HG02571 (cell line): Measurements from ENCODE around the gene SYCP2L.
"Not testable (repeated sequence)": the region's sequence is repeated elsewhere in the genome, so short reads cannot be mapped to it uniquely, and the experiment has no call there.

Experiments
- ATAC-seq: cut with Tn5 transposase; IDR thresholded peaks from one replicate; pipeline ENCODE4 v1.9.1; 2021; ENCODE audit warnings: mild to moderate bottlenecking, moderate library complexity; ENCODE audit not compliant: unreplicated experiment

Gene SYCP2L

DNA sequence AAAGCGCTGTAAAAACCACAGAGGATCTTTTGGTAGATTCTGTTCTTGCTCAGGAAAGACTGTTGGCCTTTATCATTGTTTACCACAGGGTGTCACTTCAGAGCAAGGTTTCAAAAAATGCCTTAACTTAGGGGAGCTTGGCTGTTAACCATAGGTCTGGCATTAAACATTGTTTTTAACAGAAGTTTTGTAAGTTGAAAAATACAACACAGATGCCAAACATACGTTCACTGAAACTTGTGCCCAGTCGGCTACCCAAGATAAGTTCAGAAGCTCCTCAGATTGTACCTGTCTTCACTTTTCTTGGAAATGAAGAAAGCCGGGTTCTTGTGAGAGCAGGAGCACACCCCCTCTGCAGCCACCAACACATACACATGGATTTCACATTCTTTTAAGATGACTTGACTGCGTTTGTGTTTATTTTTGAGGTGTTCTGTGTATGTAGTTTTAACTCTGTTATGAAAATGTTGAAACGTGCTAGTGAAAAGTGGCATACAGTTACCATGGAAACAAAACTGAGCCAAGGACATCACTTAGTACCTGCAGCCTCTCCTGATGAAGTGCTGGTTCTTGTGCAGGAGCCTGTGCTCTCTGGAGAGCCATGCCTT lies 64.9 kb downstream of the SYCP2L start:
- no peak for ATAC-seq

DNA sequence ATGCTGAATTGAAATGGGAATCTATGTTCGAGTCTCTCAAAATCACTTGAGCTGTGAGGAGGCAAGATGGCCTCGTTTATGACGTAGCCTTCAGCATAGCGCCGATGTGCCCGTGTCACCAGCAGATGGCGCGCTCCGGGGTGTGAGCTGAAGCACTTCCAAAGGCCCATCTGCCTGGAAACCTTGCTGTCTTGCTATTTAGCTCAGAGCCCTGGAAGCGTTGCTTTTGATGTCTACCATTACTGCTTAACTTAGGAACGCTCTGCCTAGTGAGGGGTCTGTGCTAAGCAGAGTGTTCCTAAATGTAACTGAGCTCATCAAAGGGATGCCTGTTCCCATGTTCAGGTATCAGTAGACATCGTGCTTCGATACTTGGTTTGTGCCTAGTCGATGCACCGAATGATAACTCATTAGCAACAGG lies 67.7 kb downstream of the SYCP2L start:
- ATAC-seq, result peak; percentile 88

- ATAC-seq, result no peak
These were observed 69.9 kb downstream of the SYCP2L start for GRCh38 chr6:10956776-10957175.

GRCh38 chr6:10957414-10957886 lies 70.6 kb downstream of the SYCP2L start:
- no peak for ATAC-seq

- ATAC-seq, result no peak
These were observed 73.3 kb downstream of the SYCP2L start for GRCh38 chr6:10960171-10960570.

DNA sequence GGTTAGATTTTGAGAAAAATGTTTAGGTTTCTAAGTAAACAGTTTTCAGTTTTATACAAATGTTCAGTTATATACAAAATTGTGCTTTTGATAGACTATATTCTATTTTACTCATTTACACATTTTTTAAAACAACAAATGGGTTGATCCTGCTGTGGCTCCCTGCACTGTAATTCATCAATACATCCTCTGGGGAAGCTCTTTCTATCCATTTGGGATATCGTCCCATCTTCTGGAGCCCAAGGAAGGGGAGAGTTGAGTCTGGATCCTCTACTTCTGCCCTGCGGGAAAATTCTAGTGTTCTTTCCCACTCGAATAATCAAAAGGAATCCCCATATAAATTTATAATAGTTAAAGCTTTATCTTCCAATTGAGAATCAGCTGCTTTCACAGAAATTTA lies 75.0 kb downstream of the SYCP2L start:
- ATAC-seq, result no peak

DNA sequence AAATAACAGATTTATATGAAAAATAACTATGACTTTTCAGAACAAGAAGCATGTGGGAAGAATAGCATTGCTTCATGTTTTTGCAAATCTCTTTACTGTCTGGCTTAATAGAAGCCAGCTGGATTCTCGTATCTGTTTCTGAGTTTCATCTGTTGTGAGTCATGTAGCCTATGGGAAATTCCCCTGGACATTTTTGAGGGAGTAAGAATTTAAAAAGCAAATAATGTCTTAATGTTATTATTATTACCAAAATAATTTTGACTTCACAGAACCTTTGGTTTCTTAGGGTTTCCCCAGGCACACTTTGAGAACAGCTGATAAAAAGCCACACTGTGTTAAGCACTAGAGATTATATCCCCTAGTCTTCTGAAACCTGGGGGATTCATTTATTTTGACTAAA lies 75.8 kb downstream of the SYCP2L start:
- no peak for ATAC-seq

GRCh38 chr6:10963113-10963512 lies 76.3 kb downstream of the SYCP2L start:
- ATAC-seq, result no peak

DNA sequence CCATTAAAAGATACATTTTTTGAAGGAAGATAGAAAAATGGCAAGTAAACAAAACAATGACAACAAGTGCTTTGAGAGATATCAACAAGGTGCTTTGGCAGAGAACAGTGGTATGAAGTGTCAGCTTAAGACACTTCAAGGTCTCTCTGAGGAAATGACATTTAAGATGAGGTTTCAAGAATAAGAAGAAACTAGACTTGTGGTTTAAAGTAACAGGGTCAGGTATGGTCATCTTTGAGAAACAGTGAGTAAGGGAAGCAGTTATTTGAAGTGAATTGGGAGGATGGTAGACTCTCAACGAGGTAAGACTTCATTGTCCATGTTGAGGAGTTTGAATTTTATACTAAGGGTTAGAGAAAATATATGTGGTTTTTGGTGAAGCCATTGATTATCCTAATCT lies 77.8 kb downstream of the SYCP2L start:
- no peak for ATAC-seq

- ATAC-seq, result no peak
These were observed 81.9 kb downstream of the SYCP2L start for GRCh38 chr6:10968776-10969175.

DNA sequence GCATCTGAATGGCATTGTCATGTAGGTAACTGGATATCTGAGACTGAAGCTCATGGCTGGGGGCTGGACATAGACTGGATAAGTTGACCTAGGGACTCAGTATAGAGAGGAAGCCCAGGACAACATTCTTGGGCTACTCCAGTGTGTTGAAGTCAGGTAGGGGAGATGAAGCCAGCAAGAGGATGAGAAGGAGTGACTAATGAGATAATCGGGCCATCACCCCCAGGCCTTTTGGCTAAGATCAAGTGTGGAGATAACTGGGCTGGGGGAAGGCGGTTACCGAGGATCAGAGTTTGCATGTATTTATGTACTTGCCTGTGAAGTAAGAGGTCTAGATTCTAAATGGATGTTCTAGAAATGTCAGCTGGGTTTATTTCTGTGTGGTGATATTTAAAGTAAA lies 83.9 kb downstream of the SYCP2L start:
- ATAC-seq, result no peak

GRCh38 chr6:10972196-10972595 lies 85.3 kb downstream of the SYCP2L start:
- no peak for ATAC-seq

- ATAC-seq, result no peak
These were observed 89.7 kb downstream of the SYCP2L start for GRCh38 chr6:10976571-10976970.

- ATAC-seq, result no peak
These were observed 90.5 kb downstream of the SYCP2L start for GRCh38 chr6:10977231-10977968.

DNA sequence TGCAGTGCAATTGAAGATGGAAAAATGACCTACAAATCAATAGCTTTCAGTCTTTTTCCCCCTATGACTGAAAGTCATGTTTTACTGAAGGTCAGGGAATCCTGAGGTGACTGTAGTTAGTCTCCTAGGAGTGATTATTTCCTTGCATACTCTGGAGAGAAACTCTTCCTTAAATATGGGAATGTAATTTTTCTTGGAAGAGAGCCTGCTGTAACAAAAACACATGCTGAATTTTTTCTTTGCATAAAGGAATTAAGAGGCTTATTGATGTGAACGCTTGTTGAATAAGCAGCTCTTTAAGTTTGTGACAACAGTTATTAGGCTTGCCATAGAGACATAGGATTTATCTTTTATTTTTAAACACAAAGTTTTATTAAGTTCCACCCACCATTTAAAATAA lies 92.8 kb downstream of the SYCP2L start:
- ATAC-seq, result no peak

DNA sequence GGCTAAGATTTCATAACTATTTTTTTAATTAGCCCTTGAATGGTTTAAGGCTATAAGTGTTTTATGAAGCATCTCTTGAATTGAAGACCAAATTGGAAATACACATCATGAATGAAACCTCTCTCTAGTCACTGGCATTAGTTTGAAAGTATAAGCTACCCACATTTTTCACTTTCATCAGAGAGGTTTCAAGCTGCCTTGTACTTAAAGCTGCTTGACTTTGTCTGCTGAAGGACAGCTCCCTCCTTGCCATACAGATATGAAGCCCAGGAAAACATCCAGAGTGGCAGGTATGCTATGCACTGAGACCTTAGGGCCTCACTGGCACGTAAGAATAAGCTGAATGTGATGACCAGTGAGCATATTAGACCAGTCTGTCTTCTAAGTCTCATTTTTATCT lies 94.6 kb downstream of the SYCP2L start:
- no peak for ATAC-seq

GRCh38 chr6:10984959-10985358 lies 98.1 kb downstream of the SYCP2L start:
- ATAC-seq, result not testable (repeated sequence)

DNA sequence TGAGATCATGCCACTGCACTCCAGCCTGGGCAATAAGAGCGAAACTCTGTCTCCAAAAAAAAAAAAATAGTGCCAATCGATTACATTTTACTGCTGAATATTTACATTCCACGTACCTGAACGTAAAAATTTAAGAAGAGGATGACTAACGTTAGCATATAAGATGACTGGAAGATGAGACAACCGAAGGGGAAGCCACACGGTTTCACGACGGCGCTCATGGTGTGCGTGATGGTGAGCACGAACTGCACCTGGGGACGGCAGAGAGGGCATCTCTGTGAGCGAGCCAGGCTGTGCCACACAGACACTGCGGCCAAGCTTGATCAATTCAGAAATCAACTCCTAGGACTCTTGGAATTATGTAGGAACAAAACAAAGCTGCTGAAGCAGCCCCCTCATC lies 102.7 kb downstream of the SYCP2L start:
- ATAC-seq, result no peak

DNA sequence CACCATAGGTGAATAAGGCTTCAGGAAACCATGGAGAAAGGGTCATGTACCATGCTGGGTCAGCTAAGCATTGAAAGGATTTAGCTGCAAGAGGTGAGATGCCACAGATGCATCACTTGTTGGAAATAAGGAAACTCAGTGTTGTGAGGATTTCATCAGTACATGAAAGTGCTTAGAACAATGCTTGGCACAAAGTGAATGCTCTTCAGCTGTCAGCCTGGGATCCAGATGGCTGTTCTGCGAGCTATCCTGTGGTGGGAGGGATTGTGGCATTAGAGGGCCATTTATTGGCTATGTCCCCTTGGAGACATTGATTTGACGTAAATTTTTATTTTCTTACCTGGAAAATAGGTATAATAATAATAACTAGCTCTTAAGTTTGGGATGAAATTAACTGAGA lies 104.3 kb downstream of the SYCP2L start:
- no peak for ATAC-seq

- no peak for ATAC-seq
These were observed 107.0 kb downstream of the SYCP2L start for GRCh38 chr6:10993896-10994295.

- ATAC-seq, result no peak
These were observed 108.4 kb downstream of the SYCP2L start for GRCh38 chr6:10995114-10995707.

GRCh38 chr6:10999994-11000393 lies 113.1 kb downstream of the SYCP2L start:
- no peak for ATAC-seq
